ENCODE data around the gene VAV2.

DNA sequence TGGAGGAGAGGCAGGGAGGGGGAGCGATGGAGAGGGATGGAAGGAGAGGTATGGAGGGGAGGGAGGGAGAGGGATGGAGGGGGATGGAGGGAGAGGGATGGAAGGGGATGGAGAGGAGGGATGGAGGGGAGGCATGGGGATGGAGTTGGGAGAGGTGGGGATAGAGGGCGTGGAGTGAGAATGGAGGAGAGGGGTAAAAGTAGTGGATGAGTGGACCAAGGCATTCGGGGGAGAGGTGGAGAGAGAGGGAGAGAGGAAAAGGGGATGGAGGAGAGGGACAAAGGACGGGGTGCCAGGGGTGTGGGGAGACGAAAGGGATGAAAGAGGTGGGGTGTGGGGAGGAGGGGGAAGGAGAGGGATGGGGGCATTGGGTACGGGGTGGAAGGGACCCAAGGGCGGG is 100.4 kb downstream of the VAV2 start:
- no peak for TF ChIP-seq CTCF (IDR thresholded peaks at IDR 0.05)
- TF ChIP-seq POLR2AphosphoS5 (IDR thresholded peaks at IDR 0.05; ENCODE audit: insufficient read depth in 1 of 2, low read depth in 1 of 2), result no peak
